GM23248 (cell line): ENCODE results near the gene DLX2.

Source experiments
- EZH2 ChIP-seq: fragments of 200-600 bp; sonication (generic); IDR thresholded peaks from 2 replicates; pipeline ENCODE4 v1.6.1; 2018; ENCODE audit warnings: antibody characterized with exemption, mild to moderate bottlenecking; ENCODE audit not compliant: insufficient read depth, poor library complexity, severe bottlenecking
- EZH2phosphoT487 ChIP-seq: fragments of 200-600 bp; sonication (generic); IDR thresholded peaks from 2 replicates; pipeline ENCODE4 v1.6.1; 2018; ENCODE audit warnings: antibody characterized with exemption, moderate library complexity, mild to moderate bottlenecking, low read depth; ENCODE audit not compliant: insufficient read depth

- TF ChIP-seq EZH2 = no peak
- TF ChIP-seq EZH2phosphoT487 = no peak
Measured at GRCh38 chr2:172049567-172050120, 53.1 kb downstream of the DLX2 start.
